A549 (cell line): Measurements from ENCODE around the gene KEL. TPM values are rescaled to one million over a fixed set of nuclear protein-coding genes. Genes with fewer than 3 reads are reported as not detected.

Experiments used
- ATAC-seq, 2 experiments: fragments of 200-7000 bp in 1 of 2; fragments of >200 bp in 1 of 2; cut with Nextera tagmentation in 1 of 2; cut with Tn5 transposase in 1 of 2; 3 replicates each; pipeline versions ENCODE4 v1.8.0 to v1.9.1; 2018 to 2020; ENCODE audit warnings: mild to moderate bottlenecking in 1 of 2, moderate library complexity in 1 of 2
- CTCF ChIA-PET: fragments of 300-600 bp; sonication (Branson Sonifier 250); formaldehyde crosslinking; extraction: SDS; loops from one replicate; lab custom pipeline; 2021; ENCODE audit warnings: antibody characterized with exemption, inconsistent platforms; lab: Yijun Ruan, JAX
- POLR2A ChIA-PET: fragments of 350-600 bp; formaldehyde crosslinking; extraction: SDS; loops from one replicate; lab custom pipeline; 2021; ENCODE audit warnings: antibody characterized with exemption, inconsistent platforms; lab: Yijun Ruan, JAX
- DNase-seq, 2 experiments: peaks; one replicate each; pipeline versions ENCODE4 v3.0.0 to v3.0.0-alpha.2; 2011 to 2016; ENCODE audit warnings: low read depth in 1 of 2, low spot score in 1 of 2
- FAIRE-seq: peaks from 2 replicates; lab custom pipeline; 2011; peaks lifted over from hg19 to GRCh38; lab: Jason Lieb, UNC
- H3K27ac ChIP-seq, 2 experiments: fragments of >200 bp; sonication (Bioruptor Twin); formaldehyde crosslinking; 3 replicates each; pipeline ENCODE4 v1.5.1; 2016 to 2017
- H3K4me1 ChIP-seq: fragments of >200 bp; sonication (Bioruptor Twin); formaldehyde crosslinking; 3 replicates; pipeline ENCODE4 v1.6.1; 2016
- H3K4me2 ChIP-seq: fragments of >200 bp; sonication (Bioruptor Twin); formaldehyde crosslinking; 3 replicates; pipeline ENCODE4 v1.6.1; 2016
- H3K4me3 ChIP-seq: fragments of >200 bp; sonication (Bioruptor Twin); formaldehyde crosslinking; 3 replicates; pipeline ENCODE4 v1.5.1; 2016
- H3K9me3 ChIP-seq: fragments of >200 bp; sonication (Bioruptor Twin); formaldehyde crosslinking; 3 replicates; pipeline ENCODE4 v1.6.1; 2016
- BCL3 ChIP-seq: fragments of >200 bp; sonication (Bioruptor Twin); formaldehyde crosslinking; IDR thresholded peaks from 3 replicates; pipeline ENCODE4 v1.6.1; 2016
- BHLHE40 ChIP-seq: IDR thresholded peaks from 2 replicates; pipeline ENCODE4 v1.6.1; 2012; ENCODE audit warnings: low read depth, low read length, inconsistent platforms
- CBX2 ChIP-seq: fragments of 200-600 bp; sonication (generic); IDR thresholded peaks from 2 replicates; pipeline ENCODE4 v1.6.1; 2016; ENCODE audit warnings: low read depth, mild to moderate bottlenecking, borderline replicate concordance
- CEBPB ChIP-seq, 2 experiments: fragments of >200 bp in 1 of 2; sonication (Bioruptor Twin) in 1 of 2; formaldehyde crosslinking in 1 of 2; IDR thresholded peaks; 2 replicates each; pipeline ENCODE4 v1.6.1; 2012 to 2016
- CHD2 ChIP-seq: fragments of 150-350 bp; IDR thresholded peaks from 2 replicates; pipeline ENCODE4 v1.6.1; 2014; ENCODE audit warnings: low read length; ENCODE audit not compliant: partially characterized antibody
- E2F6 ChIP-seq: IDR thresholded peaks from 2 replicates; pipeline ENCODE4 v1.6.1; 2012; ENCODE audit warnings: low read depth, borderline replicate concordance
- EHMT2 ChIP-seq: fragments of 200-600 bp; sonication (generic); IDR thresholded peaks from 2 replicates; pipeline ENCODE4 v1.6.1; 2016; ENCODE audit warnings: antibody characterized with exemption, low read depth, mild to moderate bottlenecking, moderate library complexity
- ESRRA ChIP-seq: fragments of 150-350 bp; IDR thresholded peaks from 2 replicates; pipeline ENCODE4 v1.6.1; 2014; ENCODE audit warnings: mild to moderate bottlenecking, low read length, borderline replicate concordance
- GATA3 ChIP-seq: IDR thresholded peaks from 2 replicates; pipeline ENCODE4 v1.6.1; 2012; ENCODE audit warnings: borderline replicate concordance
- HOXA7 ChIP-seq: fragments of 250-450 bp; sonication (Bioruptor Pico); IDR thresholded peaks from 2 replicates; pipeline ENCODE4 v1.5.0; 2020; ENCODE audit warnings: mild to moderate bottlenecking, moderate library complexity
- HOXB13 ChIP-seq: fragments of 250-450 bp; sonication (Bioruptor Pico); IDR thresholded peaks from 2 replicates; pipeline ENCODE4 v1.5.0; 2020; ENCODE audit warnings: low read depth, mild to moderate bottlenecking, moderate library complexity
- JUN ChIP-seq, 2 experiments: fragments of >200 bp; sonication (Bioruptor Twin); formaldehyde crosslinking; IDR thresholded peaks; 2 replicates in 1 of 2; 3 replicates in 1 of 2; pipeline ENCODE4 v1.6.1; 2016 to 2017
- KDM5A ChIP-seq: fragments of 200-600 bp; sonication (generic); IDR thresholded peaks from 2 replicates; pipeline ENCODE4 v1.6.1; 2016; ENCODE audit warnings: antibody characterized with exemption, mild to moderate bottlenecking
- MAFK ChIP-seq: fragments of 450-650 bp; IDR thresholded peaks from 2 replicates; pipeline ENCODE4 v1.6.1; 2014; ENCODE audit not compliant: partially characterized antibody
- NFE2L2 ChIP-seq: fragments of 150-350 bp; conservative IDR thresholded peaks from 2 replicates; pipeline ENCODE4 v1.6.1; 2014; ENCODE audit warnings: low read length
- PBX3 ChIP-seq: IDR thresholded peaks from 2 replicates; pipeline ENCODE4 v1.6.1; 2012
- PHF8 ChIP-seq: fragments of 200-600 bp; sonication (generic); IDR thresholded peaks from 2 replicates; pipeline ENCODE4 v1.6.1; 2016; ENCODE audit warnings: low read depth, mild to moderate bottlenecking, antibody characterized with exemption, moderate library complexity, borderline replicate concordance
- RARB ChIP-seq: fragments of 250-450 bp; sonication (Bioruptor Pico); IDR thresholded peaks from 2 replicates; pipeline ENCODE4 v1.8.0; 2021; ENCODE audit warnings: mild to moderate bottlenecking, moderate library complexity
- USF2 ChIP-seq: fragments of 450-650 bp; IDR thresholded peaks from 2 replicates; pipeline ENCODE4 v1.6.1; 2014; ENCODE audit warnings: antibody characterized with exemption
- WGBS: methylation state at CpG from one replicate; pipeline ENCODE4 v1.1.6; 2017; ENCODE audit errors: missing lambda C conversion rate; 5-methylcytosine and 5-hydroxymethylcytosine counted together
- polyA plus RNA-seq, 4 experiments: library from polyadenylated mRNA; depleted of rRNA in 3 of 4; stranded (reverse); fragments of >200 nt; fragmentation: RNase III in 1 of 4; extraction: RNeasy Plus Mini Kit Qiagen cat#74134 plus additional on column Dnase treatment in 1 of 4; gene quantifications; 2 replicates in 3 of 4; 3 replicates in 1 of 4; pipeline ENCODE4 v1.2.3, GENCODE V29; 2011 to 2017
- TF ChIP-seq, protein P1 (sequence below): fragments of 150-350 bp; IDR thresholded peaks from 2 replicates; pipeline ENCODE4 v1.6.1; 2014; ENCODE audit warnings: low read depth, mild to moderate bottlenecking, low read length
- TF ChIP-seq, protein P2 (sequence below): IDR thresholded peaks from 2 replicates; pipeline ENCODE4 v1.6.1; 2012
- TF ChIP-seq, protein P3 (sequence below): fragments of 250-450 bp; sonication (Bioruptor Pico); IDR thresholded peaks from 2 replicates; pipeline ENCODE4 v1.5.0; 2021; ENCODE audit warnings: mild to moderate bottlenecking, moderate library complexity, borderline replicate concordance

KEL gene
- polyA plus RNA-seq, 2 of the 4 experiments (the other 2 are of a cell fraction): 0.14 TPM; not detected in 1

DNA sequence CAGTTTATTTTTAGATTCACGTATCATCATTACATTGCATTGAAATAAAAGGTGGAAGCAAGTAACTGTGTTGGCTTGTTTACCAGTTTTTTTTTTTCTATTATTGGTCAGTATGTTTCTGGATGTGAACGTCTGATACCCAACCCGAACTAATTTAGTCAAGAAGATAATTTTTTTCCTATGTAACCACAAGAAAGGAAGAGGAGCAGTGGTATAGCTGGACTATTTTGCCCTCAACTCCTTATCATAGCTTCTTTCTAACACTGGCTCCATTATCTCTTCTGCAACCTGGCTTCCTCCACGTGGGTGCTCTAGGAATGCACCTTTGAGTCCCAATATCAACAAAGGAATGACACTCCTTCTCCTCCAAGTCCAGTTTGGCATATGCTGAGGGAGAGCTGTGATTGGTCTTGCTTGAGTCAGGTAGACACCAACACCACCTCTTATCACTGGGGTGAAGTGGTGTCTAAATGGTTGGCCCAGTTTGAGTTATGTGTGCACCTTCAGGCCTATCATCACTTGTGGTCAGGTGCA, 35.4 kb upstream of the KEL start (continued):
- TF ChIP-seq PBX3 (no peak), CEBPB (IDR thresholded peaks at IDR 0.05) (no peak), JUN (IDR thresholded peaks at IDR 0.05) (no peak), HOXB13 (no peak), PHF8 (no peak)
- TF ChIP-seq, protein P1, sequence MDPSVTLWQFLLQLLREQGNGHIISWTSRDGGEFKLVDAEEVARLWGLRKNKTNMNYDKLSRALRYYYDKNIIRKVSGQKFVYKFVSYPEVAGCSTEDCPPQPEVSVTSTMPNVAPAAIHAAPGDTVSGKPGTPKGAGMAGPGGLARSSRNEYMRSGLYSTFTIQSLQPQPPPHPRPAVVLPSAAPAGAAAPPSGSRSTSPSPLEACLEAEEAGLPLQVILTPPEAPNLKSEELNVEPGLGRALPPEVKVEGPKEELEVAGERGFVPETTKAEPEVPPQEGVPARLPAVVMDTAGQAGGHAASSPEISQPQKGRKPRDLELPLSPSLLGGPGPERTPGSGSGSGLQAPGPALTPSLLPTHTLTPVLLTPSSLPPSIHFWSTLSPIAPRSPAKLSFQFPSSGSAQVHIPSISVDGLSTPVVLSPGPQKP: no peak

DNA sequence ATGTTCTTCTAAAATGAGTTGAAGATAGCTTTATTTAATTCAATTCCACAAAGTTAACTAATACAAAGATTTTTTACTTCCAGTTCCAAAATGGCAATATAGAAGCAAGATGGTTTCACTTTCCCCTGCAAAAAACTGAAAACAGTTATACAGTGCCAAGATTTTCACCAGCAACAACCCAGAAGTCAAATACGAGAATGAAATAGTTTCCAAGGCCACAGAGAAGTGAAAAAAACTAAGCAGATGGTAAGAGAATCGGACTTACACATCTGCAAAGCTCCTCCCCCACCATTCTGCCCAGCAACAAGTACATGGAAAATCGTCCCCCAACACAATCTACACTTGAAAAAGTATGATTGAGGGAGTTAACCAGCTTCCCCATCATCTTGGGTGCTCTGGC, 30.3 kb upstream of the KEL start:
- CTCF ChIA-PET: interaction anchor here (1.4 to 2.3 kb wide), 3 partner anchors 10 to 223 kb away, joined by 4 to 8 read pairs (median 4); no protein-coding TSS in a partner anchor
- FAIRE-seq (no peak), ATAC-seq (no peak), DNase-seq (no peak)
- TF ChIP-seq ESRRA (no peak), JUN (IDR thresholded peaks at IDR 0.05) (no peak), CBX2 (no peak), CHD2 (no peak), BCL3 (no peak), CEBPB (IDR thresholded peaks at IDR 0.05) (no peak), RARB (CRISPR knock-in tag) (no peak), USF2 (no peak), BHLHE40 (no peak), KDM5A (no peak), PBX3 (no peak), EHMT2 (no peak), NFE2L2 (no peak), MAFK (no peak), E2F6 (no peak), GATA3 (no peak), HOXA7 (no peak)
- TF ChIP-seq, protein P2, sequence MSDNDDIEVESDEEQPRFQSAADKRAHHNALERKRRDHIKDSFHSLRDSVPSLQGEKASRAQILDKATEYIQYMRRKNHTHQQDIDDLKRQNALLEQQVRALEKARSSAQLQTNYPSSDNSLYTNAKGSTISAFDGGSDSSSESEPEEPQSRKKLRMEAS: no peak
- TF ChIP-seq, protein P3, sequence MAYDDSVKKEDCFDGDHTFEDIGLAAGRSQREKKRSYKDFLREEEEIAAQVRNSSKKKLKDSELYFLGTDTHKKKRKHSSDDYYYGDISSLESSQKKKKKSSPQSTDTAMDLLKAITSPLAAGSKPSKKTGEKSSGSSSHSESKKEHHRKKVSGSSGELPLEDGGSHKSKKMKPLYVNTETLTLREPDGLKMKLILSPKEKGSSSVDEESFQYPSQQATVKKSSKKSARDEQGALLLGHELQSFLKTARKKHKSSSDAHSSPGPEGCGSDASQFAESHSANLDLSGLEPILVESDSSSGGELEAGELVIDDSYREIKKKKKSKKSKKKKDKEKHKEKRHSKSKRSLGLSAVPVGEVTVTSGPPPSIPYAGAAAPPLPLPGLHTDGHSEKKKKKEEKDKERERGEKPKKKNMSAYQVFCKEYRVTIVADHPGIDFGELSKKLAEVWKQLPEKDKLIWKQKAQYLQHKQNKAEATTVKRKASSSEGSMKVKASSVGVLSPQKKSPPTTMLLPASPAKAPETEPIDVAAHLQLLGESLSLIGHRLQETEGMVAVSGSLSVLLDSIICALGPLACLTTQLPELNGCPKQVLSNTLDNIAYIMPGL: no peak
- no peak overlapping the region for H3K27ac ChIP-seq
- WGBS: 0% methylated on average over 3 of the region's 3 CpGs
- POLR2A ChIA-PET: no interaction called here
- no peak overlapping the region for H3K4me3 ChIP-seq
- H3K9me3 ChIP-seq: no peaks in the 10 kb centered on the region
- no peak overlapping the region for H3K4me2 ChIP-seq
- H3K4me1 ChIP-seq: no peaks in the 10 kb centered on the region
